DMS53 (cell line): Measurements from ENCODE around the gene SLC39A5.
A peak's percentile ranks its signal among the peaks of the same experiment; 100 is the strongest.
"Not testable (repeated sequence)": the region's sequence is repeated elsewhere in the genome, so short reads cannot be mapped to it uniquely, and the experiment has no call there.

Source experiments
- DNase-seq: peaks from one replicate; lab custom pipeline; 2025; lab: John Stamatoyannopoulos, UW

The SLC39A5 gene, protein sequence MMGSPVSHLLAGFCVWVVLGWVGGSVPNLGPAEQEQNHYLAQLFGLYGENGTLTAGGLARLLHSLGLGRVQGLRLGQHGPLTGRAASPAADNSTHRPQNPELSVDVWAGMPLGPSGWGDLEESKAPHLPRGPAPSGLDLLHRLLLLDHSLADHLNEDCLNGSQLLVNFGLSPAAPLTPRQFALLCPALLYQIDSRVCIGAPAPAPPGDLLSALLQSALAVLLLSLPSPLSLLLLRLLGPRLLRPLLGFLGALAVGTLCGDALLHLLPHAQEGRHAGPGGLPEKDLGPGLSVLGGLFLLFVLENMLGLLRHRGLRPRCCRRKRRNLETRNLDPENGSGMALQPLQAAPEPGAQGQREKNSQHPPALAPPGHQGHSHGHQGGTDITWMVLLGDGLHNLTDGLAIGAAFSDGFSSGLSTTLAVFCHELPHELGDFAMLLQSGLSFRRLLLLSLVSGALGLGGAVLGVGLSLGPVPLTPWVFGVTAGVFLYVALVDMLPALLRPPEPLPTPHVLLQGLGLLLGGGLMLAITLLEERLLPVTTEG

GRCh38 chr12:56229916-56230431 is at the start of gene SLC39A5:
Gene SLC39A5 (plus strand): TSS chr12:56230051. CDS start chr12:56231275, 1,224 bp downstream.
- no peak for DNase-seq

- no peak for DNase-seq
Observed at GRCh38 chr12:56186957-56187356, 42.9 kb upstream of the SLC39A5 start.

GRCh38 chr12:56188131-56188777 is 41.6 kb upstream of the SLC39A5 start:
- no peak for DNase-seq

GRCh38 chr12:56188778-56189098 is 41.1 kb upstream of the SLC39A5 start:
- peak; percentile 50 for DNase-seq

DNA sequence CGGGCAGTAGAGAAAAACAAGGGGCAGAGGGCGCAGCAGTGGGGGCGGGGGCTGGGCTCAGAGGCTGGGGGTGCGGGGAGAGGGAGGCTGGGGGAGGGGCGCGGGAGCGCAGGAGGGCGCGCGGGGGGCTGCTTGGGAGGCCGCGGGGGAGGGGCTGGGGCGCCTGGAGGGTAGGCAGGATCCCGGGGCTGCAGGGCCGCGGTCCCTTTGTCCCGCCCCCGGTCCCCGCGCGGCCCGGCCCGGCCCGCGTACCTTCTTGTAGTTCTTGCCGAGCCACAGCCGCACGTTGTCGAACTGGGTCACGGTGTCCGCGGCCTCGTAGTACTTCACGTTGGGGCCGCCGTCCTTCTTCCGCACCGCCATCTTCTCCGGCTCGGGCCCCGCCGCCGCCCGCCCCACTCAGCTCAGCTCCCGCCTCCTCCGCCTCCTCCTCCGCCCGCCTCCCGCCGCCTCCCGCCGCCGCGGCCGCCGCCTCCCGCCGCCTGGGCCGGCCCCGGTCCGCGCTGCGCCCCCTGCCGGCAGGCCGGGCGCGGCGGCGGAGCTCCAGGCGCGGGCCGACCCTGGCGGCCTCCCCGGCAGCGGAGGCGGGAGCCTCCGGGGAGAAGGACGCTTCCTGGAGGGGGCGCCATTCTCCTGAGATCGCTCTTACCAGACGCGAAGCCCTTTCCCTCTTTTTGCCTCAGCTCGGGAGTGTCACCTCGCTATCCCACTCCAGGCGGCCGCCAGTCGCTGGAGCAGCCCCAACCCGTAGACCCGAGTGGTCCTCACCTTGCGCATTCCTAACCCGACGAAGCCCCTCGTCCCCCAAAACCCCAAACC is 40.5 kb upstream of the SLC39A5 start, which contains the start of gene SMARCC2:
TSS of gene SMARCC2 (minus strand) at position 385 of the 819 bp plus-strand sequence. CDS start at position 363, 22 bp downstream.
- DNase-seq, result peak; percentile 97

- peak; percentile 92 for DNase-seq
Observed at GRCh38 chr12:56189918-56190694, 39.7 kb upstream of the SLC39A5 start.

- DNase-seq, result peak; percentile 59
Observed at GRCh38 chr12:56190695-56191155, 39.1 kb upstream of the SLC39A5 start.

DNA sequence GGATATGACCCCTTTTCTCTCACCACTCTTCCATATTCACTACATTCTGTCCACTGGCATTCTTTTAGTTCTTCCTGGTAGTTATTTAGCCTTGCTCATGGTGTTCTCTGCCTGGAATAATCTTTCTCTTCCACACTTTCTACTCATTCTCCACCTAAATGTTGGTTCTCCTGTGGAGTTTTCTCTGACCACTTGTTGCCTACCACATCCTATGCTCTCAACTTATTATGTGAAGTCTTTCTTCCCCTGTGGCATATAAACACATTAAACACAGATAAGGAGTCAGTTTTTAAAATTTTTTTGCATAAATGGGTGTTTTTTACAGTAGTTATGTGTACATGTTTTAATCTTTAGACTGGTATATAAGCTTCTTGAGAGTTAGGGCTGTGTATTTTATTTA is 37.3 kb upstream of the SLC39A5 start:
- no peak for DNase-seq

GRCh38 chr12:56193025-56193578 is 36.7 kb upstream of the SLC39A5 start:
- DNase-seq, result peak; percentile 94

- not testable (repeated sequence) for DNase-seq
Observed at GRCh38 chr12:56196818-56197550, 32.9 kb upstream of the SLC39A5 start.

DNA sequence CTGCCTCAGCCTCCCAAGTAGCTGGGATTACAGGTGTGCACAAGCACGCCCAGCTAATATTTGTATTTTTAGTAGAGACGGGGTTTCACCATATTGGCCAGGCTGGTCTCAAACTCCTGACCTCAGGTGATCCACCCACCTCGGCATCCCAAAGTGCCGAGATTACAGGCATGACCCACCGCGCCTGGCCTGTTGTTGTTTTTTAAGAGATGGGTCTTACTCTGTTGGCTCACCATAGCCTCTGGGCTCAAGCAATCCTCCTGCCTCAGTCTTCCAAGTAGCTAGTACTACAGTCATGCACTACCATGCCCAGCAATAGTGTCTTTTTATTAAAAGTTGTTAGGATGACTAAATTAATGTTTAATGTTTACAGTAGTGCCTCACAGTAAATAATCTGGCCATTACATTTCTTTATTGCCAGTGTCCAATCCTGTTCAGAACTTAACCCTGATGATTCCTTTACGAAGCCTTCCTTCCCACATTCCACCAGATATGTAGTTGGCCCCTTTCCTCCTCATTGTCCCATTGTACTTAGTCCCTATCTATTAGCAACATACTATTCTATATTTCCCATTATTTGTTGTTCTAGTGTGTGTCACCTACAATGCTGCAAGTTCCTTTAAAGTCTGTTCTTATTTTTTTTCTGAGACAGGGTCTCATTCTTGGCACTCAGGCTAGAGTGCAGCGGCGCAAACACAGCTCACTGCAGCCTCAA is 31.8 kb upstream of the SLC39A5 start:
- no peak for DNase-seq

DNA sequence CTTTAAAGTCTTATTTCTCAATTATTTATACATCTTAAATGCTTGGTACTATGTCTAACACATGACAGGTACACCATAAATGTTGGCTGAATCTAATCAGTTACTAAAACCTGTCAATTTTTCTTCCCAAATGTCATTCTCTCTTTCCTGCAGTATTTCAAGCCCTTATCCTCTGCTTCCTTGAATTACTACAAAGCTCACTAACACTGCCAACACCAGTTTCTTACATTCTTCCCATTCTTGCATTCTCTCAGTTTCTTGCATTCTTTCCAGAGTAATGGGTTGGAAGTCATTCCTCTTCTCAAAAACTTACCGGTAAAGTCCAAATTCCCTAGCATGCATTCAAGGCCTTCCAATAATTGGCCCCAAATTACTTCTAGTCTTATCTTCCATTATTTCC is 31.0 kb upstream of the SLC39A5 start:
- no peak for DNase-seq

GRCh38 chr12:56202366-56202765 is 27.5 kb upstream of the SLC39A5 start:
- DNase-seq, result no peak

- DNase-seq, result no peak
Observed at GRCh38 chr12:56202838-56203237, 27.0 kb upstream of the SLC39A5 start.

DNA sequence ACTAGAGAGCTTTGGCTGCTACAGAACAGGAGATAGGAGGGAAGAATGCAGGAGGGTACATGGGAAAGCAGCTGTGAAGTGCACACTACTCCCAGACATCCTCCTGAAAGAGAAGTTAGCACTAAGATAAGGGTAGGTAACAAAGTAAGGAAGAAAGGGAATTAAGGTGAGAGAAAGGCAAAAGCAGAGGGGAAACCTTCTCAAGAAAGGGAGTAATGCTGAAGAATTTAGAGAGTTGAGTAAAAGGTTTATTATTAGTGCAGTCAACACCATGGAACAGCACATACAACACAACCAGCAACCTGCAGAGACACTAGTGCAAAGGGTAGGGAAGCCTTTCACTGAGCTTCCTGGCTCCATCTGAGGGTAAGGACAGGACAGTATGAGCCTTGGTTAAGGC is 25.6 kb upstream of the SLC39A5 start:
- no peak for DNase-seq

DNA sequence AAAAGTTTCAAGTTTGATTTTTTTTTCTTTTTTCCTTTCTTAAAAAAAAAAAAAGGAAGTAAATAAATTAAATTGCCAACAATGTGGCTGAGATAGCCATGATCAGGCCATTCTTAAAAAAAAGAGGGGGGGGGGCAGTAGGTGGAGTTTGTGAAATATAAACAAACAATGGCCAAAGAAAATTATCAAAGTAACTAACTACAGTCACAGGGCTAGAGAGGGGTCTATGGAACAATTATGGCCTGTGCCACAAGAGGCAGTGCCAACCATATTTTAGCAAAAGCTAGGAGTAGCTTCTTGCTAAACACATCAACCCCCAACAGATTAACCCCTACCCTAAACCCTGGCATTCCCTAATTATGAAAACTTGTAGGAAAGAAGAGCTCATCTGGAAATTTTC is 24.4 kb upstream of the SLC39A5 start:
- DNase-seq, result peak; percentile 15

- DNase-seq, result peak; percentile 73
Observed at GRCh38 chr12:56206452-56207166, 23.2 kb upstream of the SLC39A5 start.

DNA sequence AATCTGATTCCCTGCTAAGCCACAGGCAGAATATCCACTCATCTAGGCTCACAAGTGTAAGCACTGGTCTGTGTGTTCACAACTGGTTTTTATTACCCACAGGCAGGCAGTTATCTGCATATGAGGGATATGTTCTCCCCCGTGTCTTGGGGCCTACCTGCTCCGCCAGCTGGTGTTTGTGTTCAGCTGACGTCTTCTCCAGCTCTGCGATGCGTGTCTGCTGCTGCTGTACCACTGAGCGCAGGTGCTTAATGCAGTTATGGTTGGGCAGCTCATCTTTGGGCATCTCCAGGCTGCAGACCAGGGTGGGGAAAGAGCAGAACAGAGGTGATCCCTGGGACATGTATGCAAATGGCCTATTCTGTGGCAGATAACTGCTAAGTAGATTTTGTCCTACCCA is 21.8 kb upstream of the SLC39A5 start:
- no peak for DNase-seq

DNA sequence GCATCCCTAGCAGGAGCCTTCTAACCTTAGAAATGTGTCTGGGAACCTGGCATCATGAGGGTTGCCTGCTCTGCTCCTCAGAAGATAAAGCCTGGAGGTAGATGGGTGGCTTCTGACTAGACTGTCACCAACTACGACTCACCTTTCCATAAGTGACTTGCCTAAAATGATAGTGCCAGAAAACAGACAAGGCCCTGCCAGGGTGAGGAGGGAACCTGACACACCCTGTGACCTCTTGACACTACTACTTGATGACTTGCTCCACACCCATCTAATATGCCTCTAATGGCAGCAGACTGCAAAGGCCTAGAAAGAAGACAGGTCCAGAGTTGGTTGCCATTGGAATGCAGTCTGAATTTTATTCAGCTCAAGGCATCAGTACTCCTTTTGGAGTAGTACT is 17.5 kb upstream of the SLC39A5 start:
- DNase-seq, result no peak
